Limb (tissue), 2 donors: ENCODE measurements around the gene GPC3.
A peak's percentile ranks its signal among the peaks of the same experiment; 100 is the strongest.
"Not testable (repeated sequence)": the region's sequence is repeated elsewhere in the genome, so short reads cannot be mapped to it uniquely, and the experiment has no call there.

Experiments used
- DNase-seq, 2 donors: peaks; one replicate each; pipeline ENCODE4 v3.0.0-alpha.2; 2016; ENCODE audit errors: extremely low spot score in 2 of 2

The GPC3 gene

GRCh38 chrX:133783274-133783673 lies 202.1 kb downstream of the GPC3 start:
- no peak for DNase-seq

GRCh38 chrX:133781174-133781573 lies 204.2 kb downstream of the GPC3 start:
- no peak for DNase-seq

GRCh38 chrX:133776072-133776471 lies 209.3 kb downstream of the GPC3 start:
- no peak for DNase-seq

GRCh38 chrX:133774807-133775206 lies 210.6 kb downstream of the GPC3 start:
- no peak for DNase-seq

GRCh38 chrX:133771086-133771646 lies 214.2 kb downstream of the GPC3 start:
- no peak for DNase-seq

GRCh38 chrX:133762976-133763548 lies 222.3 kb downstream of the GPC3 start:
- not testable (repeated sequence) for DNase-seq

- no peak for DNase-seq
Measured at GRCh38 chrX:133754657-133755056, 230.7 kb downstream of the GPC3 start.

GRCh38 chrX:133749951-133750350 lies 235.4 kb downstream of the GPC3 start:
- DNase-seq, result no peak

GRCh38 chrX:133749370-133749769 lies 236.0 kb downstream of the GPC3 start:
- no peak for DNase-seq

- DNase-seq, result peak in 1 of 2 donors; percentile 2
Measured at GRCh38 chrX:133747196-133747595, 238.2 kb downstream of the GPC3 start.

- DNase-seq, result no peak
Measured at GRCh38 chrX:133746593-133746992, 238.8 kb downstream of the GPC3 start.

GRCh38 chrX:133745349-133745748 lies 240.0 kb downstream of the GPC3 start:
- DNase-seq, result no peak

- no peak for DNase-seq
Measured at GRCh38 chrX:133742602-133743305, 242.6 kb downstream of the GPC3 start.

GRCh38 chrX:133741303-133741702 lies 244.1 kb downstream of the GPC3 start:
- DNase-seq, result no peak

- no peak for DNase-seq
Measured at GRCh38 chrX:133726642-133727041, 258.8 kb downstream of the GPC3 start.

- no peak for DNase-seq
Measured at GRCh38 chrX:133726211-133726630, 259.2 kb downstream of the GPC3 start.

GRCh38 chrX:133723930-133724329 lies 261.5 kb downstream of the GPC3 start:
- DNase-seq, result no peak

- DNase-seq, result no peak
Measured at GRCh38 chrX:133722756-133723155, 262.6 kb downstream of the GPC3 start.

- not testable (repeated sequence) for DNase-seq
Measured at GRCh38 chrX:133720269-133720668, 265.1 kb downstream of the GPC3 start.

- DNase-seq, result no peak
Measured at GRCh38 chrX:133715715-133716114, 269.7 kb downstream of the GPC3 start.

GRCh38 chrX:133709501-133709900 lies 275.9 kb downstream of the GPC3 start:
- no peak for DNase-seq

GRCh38 chrX:133706890-133707289 lies 278.5 kb downstream of the GPC3 start:
- no peak for DNase-seq

- DNase-seq, result no peak
Measured at GRCh38 chrX:133702230-133702629, 283.2 kb downstream of the GPC3 start.
